ENCODE measurements around the gene CCND1.

Gene CCND1

DNA sequence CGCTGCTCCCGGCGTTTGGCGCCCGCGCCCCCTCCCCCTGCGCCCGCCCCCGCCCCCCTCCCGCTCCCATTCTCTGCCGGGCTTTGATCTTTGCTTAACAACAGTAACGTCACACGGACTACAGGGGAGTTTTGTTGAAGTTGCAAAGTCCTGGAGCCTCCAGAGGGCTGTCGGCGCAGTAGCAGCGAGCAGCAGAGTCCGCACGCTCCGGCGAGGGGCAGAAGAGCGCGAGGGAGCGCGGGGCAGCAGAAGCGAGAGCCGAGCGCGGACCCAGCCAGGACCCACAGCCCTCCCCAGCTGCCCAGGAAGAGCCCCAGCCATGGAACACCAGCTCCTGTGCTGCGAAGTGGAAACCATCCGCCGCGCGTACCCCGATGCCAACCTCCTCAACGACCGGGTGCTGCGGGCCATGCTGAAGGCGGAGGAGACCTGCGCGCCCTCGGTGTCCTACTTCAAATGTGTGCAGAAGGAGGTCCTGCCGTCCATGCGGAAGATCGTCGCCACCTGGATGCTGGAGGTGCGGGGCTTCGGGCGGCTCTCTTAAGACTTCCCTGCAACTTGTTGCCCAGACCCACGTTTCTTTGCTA is at the start of gene CCND1:
CCND1 (plus strand) TSS at position 162 of the 587 bp plus-strand sequence; CDS start at position 320, 158 bp downstream.
- DNase-seq, result peak; percentile 84

DNA sequence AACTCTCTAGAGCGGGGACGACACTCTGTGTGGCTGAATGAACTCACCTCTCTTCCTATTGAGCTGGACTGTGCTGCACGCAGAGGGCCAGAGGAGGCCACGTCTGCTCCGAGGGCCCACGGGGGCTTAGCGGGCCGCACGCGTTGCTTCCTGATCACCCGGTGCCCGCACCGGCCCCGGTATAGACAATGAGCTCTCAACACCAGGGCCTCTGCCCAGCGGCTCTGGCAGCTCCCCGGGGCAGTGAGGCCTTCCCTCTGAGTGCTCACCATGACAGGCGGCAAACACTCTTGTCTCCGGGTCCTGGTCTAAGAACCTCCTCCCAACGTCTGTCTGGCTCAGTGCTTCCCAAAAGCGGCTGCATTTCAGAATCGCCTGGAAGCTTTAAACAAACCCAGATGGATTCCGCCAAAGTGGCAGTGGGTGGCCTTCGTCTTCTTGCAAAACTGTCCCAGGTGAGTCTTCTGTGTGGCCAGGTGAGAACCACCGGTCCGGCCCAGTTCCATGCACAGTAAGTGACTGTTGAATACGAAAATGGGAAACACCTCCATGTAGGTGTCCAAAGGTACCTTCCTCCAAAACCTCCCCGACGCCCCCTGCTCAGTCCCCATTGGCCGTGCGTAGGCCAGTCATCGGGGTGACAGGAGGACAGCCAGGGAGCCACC is 47.8 kb upstream of the CCND1 start:
- DNase-seq, result no peak

DNA sequence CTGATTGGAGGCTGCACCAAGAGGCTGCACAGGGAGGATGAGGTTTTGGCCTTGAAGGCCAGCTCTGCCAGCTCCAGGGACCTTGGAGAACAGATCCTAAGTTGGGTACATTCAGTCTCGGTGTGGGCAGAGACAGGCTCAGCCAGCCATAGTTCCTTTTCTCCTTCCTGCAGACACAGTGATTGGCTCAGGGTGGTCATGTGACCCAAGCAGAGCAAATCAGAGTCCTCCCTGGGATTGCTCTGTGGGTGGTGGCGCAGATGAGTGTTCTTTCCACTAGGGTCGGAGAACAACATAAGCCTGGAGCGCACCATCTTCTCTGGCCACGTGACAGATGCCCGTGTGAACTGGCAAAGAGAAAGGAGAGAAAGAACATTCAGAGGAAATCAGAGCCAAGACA is 47.1 kb upstream of the CCND1 start:
- DNase-seq, result no peak

DNA sequence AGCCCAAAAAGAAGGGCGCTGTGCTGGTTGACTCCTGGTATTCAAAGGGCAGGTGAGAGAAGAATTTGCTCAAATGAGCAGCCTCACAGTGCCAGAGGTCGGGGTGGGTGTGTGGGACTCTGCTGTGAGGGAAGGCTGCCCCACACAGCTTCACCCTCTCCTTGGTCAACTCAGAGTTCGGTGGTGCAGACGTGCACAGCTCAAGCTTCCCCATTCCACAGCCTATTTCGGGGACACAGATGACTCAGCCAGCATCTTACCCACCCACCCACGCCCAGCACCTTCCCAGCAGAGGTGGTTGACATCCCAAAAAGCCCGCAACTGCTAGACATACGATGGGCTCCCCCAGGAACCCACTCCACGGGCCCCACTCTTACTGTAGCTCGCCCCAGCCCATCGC is 46.5 kb upstream of the CCND1 start:
- no peak for DNase-seq

DNA sequence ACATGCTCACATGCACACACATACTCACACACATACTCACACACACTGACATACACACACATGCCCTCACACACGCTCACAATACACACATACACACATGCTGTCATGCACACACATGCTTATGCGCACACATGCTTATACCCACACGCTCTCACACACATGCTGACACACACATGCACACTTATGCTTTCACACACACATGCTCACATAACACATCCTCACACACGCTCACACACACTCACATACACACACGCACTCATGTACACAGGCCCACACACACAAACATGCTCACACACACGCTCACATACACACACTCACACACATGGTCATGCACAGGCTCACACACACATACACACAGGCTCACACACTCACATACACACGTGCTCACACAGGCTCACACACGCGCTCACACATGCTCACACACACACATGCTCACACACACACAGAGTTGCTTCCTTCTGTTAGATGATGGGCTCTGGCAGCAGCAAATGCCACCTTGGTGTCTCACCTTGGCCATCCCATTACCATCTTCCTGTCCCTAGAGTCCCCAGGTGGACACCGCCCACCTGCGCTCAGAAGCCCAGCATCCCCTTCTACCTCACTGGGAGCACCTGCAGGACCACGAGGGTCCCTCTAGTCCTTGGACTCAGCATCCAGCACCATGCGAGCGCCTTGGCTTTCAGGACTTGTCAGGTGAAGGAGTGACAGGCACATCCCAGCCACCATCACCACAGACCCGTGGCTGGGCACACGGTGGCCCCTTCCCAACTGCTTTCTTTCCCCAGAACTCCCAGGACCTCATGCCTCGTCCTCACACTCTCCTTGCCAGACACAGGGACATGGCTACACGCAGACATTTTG is 44.9 kb upstream of the CCND1 start:
- DNase-seq, result no peak

DNA sequence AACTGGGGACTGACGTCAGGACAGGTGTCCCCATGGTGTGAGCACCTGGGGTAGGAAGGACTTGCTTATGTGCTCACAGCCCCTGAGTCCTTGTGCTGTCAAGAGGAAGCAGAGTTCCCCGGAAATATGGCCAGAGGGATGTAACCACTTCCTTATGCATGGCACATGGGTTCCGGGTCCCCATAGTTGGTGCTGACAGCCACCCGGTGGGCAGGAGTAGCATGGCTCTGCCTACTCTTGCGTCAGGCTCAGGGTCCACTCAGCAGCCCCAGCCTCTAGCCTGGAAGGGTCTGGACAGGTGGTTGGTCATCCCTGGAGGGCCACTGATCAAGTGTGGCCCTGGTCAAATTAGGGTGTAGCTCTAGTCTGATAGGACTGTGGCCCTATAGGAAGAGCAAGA is 42.8 kb upstream of the CCND1 start:
- no peak for DNase-seq

DNA sequence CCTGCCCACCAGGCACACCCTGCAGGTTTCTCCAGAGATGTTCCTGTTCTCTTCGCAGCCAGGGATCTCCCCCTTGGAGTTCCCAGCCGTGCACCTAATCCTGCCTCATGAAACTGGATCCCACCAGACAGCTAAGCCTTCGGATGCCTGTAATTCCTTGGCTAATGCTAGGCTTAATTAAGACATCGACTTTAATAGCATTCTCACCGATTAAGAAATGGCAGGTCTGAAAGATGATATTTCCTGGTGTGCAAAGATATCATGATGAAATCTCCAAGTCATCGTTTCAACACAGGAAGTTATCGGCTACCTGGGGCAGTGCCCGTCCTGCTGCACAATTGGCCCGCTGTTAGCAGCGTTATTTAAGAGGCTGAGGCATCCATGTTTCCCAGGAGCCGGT is 41.5 kb upstream of the CCND1 start:
- DNase-seq, result no peak

DNA sequence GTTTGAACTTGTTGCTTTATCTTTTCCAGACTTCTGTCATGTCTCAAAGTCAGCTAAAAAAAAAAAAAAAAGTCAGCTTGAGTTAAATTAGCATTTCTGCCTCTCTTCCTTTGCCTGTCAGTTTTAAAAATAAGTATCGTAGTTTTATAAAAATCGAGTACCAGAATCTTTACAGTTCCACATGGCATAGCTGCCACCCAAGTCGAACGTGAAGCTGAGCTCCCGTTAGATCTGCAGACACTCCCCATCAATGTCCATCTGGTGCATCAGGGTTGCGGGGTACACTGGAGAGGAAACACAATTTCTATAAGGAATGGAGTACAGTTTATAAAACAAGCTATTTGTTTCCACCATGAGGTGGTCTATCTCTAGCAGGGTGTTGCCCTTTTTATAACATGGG is 41.0 kb upstream of the CCND1 start:
- no peak for DNase-seq

DNA sequence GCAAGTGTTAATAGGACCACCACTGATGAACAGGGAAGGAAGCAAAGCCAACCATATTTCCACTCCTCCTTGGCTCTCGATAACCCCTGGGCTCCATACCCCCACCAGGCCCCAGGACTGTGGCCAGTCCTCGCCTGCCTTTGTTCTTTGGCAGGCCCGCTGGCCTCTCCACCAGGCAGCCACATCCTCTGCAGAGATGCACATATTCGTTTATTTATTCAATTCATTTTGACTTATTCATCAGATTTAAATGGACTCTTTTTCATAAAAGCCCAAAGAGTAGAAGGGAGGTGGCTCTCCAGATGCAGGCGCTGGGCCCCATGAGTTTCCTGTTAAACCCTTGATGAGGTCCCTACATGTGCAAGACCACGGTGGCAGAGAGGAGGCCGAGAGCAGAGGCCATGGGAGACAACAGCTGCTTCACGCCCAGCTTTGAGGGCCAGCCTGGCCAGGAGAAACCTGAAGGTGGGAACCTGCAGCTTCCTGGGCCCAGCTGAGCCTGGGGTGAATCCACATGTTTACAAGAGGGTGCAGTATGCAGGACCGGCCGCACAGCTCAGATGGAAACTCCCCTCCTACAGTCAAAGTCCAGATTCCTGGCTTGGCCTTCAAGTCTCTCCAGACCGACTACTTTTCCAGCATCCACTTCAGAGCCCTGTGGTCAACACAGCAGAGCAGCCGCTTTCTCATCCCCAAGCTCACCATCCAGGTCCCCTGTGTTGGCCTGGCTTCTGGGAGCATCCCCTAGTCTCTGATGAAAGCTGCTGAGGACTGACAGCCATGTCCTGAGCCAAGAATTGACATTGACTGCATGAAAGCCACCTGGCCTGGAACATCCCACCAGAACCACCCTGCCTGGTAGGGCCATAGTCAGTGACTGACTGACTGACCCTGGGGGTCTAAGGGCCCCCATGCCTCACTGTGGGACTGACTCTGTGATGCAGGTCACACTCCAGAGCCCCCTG is 39.7 kb upstream of the CCND1 start:
- DNase-seq, result no peak

DNA sequence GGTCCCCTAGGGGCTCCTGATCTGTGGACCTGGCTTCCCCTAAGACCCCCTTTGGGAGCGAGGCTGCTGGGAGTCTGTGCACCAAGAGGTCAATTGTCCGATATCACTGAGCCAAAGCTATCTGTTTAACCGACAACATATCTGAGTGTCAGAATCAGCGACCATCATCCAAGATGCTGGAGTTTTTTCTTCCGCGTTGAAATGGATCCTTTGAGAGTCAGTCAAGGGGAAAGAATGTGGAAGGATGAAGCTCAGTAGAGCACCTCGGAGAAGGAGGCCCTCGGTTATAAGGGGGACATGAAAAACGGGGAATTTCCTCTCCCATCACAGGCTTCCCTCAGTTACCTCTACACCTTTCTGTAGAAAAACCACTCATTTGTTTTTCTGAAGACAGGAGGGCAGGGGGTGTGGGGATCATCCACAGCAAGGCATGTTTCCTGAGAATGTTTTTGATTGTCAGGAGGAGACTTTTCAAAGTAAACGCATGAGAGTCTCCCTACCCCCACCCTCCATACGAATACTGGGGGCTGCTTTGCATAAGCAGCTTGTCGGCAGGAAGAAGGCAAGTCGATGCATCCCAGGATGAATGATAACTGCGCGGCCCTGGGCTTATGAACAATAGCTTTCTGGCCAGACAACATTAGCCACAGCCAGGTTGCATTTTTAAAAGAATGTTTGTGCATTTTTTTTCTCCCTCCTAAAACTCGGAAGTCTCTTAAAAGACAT is 37.7 kb upstream of the CCND1 start:
- no peak for DNase-seq

DNA sequence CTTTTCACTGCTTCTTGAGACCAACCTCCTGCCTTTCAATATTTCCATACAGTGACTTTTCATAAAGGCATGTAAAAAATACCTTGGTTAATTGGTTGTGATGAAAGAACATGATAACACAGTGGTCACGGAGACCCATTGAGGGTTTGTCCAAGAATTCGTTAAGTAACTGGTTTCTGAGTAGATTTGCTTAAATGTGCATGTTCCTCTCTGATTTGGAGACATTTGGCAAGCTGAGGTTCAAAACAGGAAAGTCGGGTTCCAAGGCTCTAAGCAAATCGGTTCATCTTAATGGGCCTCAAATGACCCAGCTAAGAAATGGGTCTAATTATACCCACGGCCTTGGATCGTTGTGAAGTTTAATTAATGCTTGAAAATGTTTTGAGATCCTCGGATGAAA is 36.9 kb upstream of the CCND1 start:
- no peak for DNase-seq

DNA sequence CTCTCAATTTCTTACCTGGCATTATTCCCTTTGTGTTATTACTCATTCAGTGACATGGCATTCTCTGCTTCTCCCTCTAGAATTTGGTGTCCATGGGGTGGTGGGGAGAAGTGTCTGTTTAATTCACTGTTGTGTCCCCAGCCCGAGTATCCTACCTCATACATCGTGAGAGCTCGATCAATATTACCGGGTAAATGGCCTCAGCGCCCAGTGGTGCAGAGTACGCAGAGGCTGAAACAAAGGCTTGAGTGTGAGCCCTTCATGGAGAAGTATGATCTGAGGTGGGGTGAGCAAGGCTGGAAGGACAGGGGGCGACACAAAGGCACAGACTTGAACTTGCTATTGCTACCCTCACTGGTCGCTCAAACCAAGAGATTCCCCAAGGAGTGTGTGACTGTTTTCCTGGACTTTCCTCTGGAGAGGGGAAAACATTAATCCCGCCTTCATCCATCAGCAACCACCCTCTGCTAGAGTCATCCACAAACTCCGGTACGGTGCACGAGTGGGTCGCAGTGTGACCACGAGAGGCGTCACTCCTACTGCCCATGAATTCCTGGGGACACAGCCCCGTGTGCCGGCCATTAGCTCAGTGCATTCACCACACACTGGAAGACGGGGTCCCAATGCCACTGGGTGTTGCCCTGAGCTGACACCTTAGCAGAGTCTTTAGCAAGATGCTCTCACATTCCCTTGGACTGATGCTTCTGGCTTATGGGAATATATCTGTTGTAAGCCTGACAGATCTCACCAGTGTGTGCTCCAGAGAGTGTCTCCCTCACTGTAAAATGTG is 35.0 kb upstream of the CCND1 start:
- DNase-seq, result no peak

DNA sequence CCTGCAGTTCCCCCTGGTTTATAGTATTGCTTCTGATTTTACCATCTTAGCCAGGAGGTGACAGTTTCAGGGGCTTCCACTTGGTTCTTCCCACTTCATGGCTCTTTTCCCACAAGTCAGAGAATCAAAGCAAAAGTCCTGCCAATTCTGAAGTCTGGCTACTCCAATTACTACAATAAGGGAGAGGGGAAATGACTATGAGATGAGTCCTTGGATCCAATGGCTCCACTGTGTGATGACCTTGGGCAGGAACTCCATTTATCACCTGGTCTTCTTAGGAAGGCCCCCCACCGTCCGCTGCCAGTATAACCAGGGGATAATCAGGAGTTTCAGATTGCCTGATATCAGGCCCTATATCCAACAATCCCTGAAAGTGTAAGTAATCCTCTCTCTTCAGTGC is 31.6 kb upstream of the CCND1 start:
- no peak for DNase-seq

DNA sequence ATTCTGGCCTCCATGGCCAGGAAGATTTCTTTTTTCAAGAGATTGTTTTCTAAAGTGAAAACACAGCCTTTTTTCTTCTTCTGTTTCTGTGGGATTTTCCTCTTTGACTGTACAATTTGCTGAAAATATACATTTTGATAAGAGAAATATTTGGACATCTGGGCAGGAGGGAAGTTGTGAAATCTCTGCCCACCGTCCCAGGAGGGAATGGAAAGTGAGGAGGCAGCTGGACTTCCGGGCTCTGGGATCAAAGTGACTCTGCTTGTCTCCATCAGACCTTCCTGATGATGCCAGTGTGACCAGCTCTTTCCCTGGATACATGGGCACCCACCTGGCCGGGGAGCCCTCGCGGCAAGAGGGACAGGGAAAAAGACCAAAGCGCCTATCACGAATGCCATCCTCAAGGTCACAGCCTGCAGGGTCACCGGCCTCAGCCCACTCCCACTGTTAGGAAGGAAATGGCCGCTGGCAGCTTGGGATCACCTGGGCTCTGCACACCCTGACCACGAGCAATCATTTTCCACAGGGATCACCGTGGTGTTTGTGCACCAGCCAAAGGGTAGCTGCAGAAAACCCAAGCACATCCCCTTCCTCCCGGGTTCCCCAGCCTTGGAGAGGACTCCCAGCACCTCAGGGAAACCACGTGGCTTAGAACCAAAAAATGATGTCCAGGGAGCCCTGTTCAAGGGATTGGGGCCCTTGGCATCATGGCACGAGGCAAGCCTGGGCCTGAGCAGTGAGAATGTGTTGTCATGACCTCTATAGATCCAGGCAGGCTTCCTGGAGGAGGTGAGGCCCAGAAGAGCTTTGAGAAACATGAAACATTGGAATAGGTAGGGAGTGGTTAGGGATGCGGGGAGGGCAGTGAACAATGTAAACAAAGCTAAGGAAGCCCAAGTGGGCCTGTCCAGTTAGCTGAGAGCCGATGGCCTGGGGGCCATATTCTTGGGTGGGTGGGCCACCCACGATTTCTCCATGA is 29.1 kb upstream of the CCND1 start:
- DNase-seq, result no peak

DNA sequence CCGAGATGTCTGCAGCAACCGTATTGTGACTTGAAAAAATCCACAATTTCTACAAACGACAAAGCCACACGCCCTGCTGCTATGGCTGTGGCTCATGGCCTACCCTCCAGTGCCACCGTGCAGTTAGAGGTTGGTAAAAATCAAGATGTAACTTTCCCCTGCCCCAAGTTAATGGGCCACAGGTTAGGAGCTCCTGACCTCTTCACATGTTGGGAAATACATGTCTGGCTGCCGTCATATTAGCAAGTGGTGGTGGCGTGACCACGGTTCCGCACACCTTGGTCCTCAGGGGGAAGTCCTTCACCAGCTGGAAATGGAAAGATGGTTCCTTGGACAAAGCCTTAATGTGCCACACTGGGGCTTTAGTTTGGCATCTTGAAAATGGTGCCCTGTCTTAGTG is 27.4 kb upstream of the CCND1 start:
- no peak for DNase-seq

DNA sequence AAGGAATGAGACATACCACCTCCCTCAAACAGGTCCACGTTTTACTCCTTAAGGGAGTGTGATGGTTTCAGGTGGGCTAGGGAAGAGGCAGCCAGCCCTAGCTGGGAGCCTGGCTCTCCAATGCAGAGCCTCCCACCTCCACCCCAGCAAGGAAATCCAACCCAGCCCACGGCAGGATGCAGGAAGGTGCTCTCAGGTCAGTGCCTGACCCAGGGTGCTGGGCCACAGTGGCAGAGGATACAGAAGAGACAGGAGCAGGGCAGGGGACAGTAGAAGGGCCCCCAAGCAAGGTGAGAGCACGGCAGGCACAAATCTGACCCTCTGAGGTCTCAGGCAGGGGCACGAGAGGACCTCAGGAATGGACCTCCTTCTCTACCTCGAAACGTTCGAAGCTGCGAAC is 26.9 kb upstream of the CCND1 start:
- no peak for DNase-seq

DNA sequence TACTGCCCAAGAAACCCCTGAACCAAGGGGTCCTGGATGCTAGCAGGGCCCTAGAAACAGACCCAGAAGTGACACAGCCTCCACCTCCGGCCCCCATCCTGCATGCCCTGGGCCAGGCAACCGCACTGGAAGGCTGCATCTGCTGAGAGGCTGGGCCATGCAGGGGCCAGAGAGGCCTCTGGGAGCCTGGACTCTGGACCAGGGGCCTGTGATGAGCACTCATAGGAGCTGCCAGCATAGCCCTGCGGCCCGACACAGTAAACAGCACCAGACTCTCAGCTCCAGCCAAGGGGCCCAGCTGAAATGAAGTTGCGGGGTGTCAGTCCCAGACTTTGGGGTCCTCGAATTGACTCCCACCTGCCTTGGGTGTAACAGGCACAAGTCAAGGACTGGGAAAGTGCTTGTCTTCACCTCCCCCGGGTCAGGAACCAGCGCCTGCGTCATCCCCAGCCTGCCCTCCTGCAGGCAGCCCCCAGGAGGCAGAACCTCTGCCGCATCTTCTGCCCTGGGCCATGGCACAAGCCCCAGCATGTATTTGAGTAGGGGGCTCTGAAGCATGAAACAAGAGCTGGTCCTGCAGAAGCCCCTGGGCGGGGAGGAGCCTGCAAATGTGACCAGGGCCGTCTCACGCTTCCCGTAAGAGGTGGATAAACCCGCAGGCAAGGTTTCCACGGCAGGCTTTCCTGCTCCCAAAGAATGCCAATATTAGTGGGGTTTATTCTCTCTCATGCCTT is 25.2 kb upstream of the CCND1 start:
- no peak for DNase-seq

DNA sequence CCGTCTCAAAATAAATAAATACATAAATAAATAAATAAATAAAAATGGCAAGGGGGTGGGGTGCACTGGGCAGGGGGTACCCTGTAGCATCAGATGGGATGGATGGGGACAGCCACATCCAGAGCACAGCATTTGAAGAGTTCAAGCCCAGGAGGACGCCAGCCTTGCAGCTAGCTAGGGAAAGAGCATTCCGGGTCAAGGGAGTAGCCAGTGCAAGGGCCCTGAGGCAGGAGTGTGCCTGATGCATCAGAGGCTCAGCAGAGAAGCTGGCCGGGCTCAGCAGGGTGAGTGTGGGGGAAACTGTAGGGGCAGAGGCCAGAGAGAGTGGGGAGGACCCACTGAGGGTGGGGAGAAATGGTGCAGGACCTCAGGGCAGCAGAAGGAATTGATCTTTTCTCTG is 23.7 kb upstream of the CCND1 start:
- DNase-seq, result no peak

DNA sequence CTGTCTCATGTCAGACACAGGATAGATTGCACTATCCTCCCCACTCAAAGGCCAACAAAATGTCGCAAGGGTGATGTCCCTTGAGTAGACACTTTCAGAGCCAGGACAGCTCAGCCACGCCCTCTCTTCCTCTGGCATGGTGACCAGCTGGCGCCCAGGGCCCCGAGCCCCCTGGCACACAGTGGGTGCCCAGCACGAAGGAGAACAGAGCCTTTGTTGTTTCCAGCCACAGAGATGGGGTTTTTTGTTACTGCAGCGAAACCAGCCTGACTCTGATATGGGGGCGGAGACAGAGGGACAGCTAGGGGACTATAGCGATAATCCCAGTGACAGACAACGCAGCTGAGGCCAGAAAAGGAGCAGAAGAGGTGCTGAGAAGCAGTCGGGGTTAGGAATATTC is 23.3 kb upstream of the CCND1 start:
- DNase-seq, result no peak

All from kidney glomerular epithelial cell (primary cell).